Activated T-cell treated with anti-CD3 and anti-CD28 coated beads for 48 hours (primary cell): ENCODE data around the gene PDE10A.
"Not testable (repeated sequence)": the region's sequence is repeated elsewhere in the genome, so short reads cannot be mapped to it uniquely, and the experiment has no call there.

ENCODE experiments used
- DNase-seq: peaks from one replicate; pipeline ENCODE4 v3.0.0-alpha.2; 2020; ENCODE audit warnings: low read depth

PDE10A gene

DNA sequence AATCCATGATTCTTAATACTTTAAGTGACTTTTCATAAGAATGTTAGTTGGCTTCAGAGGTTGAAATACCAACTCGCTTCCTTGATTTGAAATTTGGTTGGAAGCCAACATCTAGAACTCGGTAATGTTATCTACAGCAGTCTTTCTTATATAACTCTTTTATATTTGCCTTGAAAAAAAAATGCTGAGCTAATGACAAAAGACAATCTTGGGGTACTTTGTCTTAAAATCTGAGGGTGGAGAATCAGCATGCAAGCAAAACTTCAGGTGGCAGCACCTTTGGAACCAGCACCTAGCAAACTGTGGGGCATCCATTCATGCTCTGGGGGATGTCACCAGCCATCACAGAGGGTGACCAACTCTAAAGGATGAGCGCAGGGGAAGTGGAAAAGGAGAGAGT lies 76.3 kb downstream of the PDE10A start:
- no peak for DNase-seq

GRCh38 chr6:165585060-165585459 lies 78.0 kb downstream of the PDE10A start:
- no peak for DNase-seq

- no peak for DNase-seq
These were observed 78.5 kb downstream of the PDE10A start for GRCh38 chr6:165584541-165584940.

DNA sequence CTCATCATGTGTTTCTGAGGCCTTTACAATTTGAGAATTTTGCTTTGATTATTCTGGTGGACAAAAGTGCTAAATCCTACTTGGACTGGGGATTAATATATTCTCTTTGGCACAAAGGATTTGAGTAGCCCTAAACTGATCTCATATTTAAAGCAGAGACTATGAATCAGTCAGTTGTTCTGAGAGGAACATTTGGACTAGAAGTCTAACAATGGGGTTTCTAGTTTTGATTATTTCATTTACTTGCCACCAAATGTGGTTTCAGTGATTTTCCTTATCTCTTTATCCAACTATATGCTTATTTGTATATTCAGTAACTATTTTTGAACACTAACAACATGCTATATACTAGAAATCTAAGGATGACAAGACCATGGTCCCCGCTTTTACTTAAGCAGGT lies 81.4 kb downstream of the PDE10A start:
- DNase-seq = no peak

GRCh38 chr6:165580136-165580535 lies 82.9 kb downstream of the PDE10A start:
- DNase-seq = no peak

GRCh38 chr6:165579151-165579550 lies 83.9 kb downstream of the PDE10A start:
- no peak for DNase-seq

DNA sequence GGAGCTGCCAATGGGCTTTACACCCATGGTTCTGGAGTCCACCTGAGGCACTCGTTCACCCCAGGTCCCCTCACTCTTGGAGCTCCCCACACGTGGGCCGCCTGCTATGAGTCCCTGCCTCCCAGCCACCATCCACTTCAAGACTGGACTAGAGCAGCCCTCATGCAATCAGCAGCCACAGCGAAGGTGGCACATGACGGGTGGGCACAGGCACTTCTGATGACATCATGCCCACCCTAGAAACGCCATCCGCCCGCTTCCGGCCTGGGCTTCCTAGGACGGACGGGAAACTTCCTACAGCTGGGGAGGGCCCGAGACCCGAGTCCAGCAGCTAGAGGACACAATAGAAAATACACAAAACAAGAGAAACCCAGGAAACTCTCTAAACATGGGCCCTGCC lies 85.5 kb downstream of the PDE10A start:
- no peak for DNase-seq

- DNase-seq = no peak
These were observed 87.9 kb downstream of the PDE10A start for GRCh38 chr6:165575158-165575549.

DNA sequence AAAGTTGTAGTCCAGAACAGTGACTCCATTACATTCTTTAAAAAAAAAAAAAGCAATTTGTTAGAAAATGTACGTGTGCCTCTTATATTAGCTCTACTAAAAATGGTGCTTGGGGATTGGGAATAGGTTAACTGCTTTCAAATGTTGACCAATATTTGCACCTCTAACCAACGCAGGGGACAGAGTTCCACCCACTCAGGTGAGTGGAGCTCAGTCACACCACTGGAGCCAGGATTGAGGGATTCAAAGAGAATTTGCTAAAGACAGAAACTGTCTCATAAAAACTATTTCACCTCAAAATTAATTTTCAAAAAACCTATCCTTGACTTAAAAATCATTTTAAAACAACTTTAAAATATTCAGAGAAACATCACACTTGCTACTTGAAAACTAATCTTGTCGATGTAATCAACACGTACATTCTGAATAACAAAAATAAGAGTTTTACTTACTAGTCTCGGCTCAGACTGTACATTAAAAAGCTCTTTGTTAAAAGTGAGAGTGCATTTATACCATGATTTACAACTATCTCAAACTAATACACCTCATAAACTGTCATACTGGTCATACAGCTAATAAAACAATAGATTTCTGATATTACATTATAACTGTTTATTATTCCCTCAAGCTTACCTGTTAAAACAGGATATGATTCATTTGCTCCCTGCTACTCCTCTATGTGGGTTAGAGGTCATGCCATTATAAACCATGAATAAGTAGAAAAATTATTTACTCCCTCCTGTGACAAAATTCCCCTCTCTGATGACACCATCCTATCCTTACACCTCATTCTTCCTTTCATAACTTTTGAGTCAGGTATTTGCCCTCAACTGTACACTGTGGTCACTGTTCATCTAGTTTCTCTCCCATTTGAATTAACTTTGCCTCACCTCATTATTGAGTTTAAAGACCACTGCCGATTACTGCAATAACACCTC lies 88.6 kb downstream of the PDE10A start:
- DNase-seq = no peak

GRCh38 chr6:165573671-165574070 lies 89.4 kb downstream of the PDE10A start:
- DNase-seq = no peak

GRCh38 chr6:165571721-165572132 lies 91.3 kb downstream of the PDE10A start:
- DNase-seq = no peak

DNA sequence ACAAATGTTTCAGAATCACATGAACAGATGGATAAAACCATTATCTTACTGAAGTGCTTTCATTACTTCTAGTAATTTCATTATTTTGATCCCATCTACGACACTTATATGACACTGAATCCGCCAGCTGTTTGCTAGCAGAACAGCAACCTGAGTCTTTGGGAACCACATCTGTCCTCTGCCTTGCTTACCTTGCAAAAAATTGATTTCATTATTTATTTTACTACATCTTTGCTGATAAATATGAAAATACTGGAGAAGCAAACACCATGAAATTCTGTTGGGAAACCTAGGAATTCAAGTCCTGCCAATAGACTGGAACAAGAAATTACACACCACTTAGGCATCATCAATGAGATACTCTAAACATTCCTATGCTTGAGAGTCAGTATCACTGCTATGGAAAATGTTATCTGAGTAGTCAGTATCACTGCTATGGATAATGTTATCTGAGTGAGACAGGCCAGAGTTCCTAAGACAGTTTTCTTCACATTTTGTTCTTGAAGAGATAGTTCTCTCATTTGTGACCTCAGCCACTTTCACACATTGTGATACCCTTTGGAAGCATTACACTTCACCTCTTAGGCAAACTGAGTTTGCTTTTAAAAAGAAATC lies 91.9 kb downstream of the PDE10A start:
- DNase-seq = no peak

- no peak for DNase-seq
These were observed 94.7 kb downstream of the PDE10A start for GRCh38 chr6:165568326-165568725.

GRCh38 chr6:165566088-165566828 lies 96.8 kb downstream of the PDE10A start:
- DNase-seq = no peak

DNA sequence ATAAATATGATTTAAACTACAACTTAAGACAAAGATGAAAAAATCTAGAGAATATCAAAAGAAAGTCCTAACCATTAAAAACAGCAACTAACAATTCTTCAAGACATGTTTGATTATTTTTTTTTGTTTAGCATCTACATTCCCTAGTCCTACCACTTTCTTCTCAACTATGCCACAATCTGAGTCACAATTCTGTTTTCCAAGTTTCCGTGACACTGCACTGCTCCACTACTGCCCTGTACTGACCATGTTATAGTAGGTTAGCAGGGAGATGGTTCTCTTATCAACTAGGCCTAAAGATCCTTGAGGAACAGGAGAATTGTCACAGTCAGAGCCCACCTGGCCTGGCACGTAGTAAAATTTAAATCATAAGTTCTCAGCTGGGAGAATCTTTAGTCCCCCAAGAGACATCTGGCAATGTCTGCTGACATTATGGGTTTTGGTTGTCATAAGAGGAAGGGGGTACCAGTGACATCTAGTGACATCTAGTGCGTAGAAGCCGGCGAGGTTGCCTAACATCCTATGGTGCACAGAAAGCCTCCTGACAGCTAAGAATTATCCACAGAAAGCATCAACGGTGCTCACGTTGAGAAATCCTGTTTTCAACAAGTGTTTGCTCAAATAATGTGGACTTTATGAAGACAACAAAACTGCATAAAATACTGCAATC lies 100.5 kb downstream of the PDE10A start:
- no peak for DNase-seq

GRCh38 chr6:165559632-165560031 lies 103.4 kb downstream of the PDE10A start:
- no peak for DNase-seq

GRCh38 chr6:165558097-165558496 lies 104.9 kb downstream of the PDE10A start:
- DNase-seq = not testable (repeated sequence)

DNA sequence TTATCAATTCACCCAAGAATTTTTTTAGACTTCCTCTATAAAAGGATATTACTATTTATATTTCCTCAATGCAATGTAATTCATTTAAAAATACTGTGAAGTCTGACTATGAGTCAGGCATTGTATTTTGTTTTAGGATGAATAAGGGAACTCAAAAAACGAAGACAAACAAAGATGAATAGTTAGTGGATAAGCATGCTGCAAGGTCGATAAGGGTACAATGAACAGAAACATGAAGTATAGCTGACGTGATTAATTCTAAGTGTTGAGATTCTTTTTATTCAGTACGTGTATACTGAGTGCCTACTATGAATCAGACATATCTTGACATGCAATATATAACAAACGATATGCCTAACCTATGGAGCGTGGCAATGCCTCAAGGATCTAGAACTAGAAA lies 105.4 kb downstream of the PDE10A start:
- no peak for DNase-seq

GRCh38 chr6:165556116-165556843 lies 106.8 kb downstream of the PDE10A start:
- no peak for DNase-seq

DNA sequence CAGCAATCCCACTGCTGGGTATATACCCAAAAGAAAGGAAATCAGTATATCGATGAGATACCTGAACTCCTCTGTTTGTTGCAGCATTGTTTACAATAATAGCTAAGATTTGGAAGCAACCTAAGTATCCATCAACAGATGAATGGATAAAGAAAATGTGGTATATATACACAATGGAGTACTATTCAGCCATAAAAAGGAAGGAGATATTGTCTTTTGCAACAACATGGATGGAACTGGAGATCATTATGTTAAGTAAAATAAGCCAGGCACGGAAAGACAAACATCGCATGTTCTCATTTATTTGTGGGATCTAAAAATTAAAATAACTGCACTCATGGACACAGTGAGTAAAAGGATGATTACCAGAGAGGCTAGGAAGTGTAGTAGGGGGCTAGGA lies 108.4 kb downstream of the PDE10A start:
- not testable (repeated sequence) for DNase-seq

DNA sequence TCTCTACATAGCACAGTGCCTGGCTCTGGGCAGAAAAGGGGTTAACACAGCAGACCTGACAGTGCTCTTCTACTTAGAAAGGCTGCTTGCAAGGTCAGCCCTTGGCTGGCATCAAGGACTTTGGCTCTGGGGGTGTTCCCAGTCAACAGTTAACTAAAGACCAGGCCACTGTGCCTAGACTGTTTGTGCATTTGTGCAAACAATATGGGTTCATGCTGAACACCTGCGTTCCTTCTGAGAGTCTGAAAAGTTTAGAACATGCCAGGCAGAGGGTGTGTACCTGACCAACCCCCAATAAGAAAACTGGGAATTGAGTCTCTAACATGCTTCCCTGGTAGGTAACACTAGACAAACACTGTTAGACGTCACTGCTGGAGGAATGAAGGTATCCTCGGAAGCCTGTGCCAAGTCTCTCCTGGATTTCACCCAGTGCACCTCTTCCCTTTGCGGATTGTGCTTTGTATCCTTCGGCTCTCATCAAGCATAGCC lies 110.7 kb downstream of the PDE10A start:
- no peak for DNase-seq
